NCI-H1048 (cell line): ENCODE data around the gene RAB17.
"Not testable (repeated sequence)": the region's sequence is repeated elsewhere in the genome, so short reads cannot be mapped to it uniquely, and the experiment has no call there.

ENCODE experiments used
- DNase-seq: peaks from one replicate; lab custom pipeline; 2025; lab: John Stamatoyannopoulos, UW

The RAB17 gene

DNA sequence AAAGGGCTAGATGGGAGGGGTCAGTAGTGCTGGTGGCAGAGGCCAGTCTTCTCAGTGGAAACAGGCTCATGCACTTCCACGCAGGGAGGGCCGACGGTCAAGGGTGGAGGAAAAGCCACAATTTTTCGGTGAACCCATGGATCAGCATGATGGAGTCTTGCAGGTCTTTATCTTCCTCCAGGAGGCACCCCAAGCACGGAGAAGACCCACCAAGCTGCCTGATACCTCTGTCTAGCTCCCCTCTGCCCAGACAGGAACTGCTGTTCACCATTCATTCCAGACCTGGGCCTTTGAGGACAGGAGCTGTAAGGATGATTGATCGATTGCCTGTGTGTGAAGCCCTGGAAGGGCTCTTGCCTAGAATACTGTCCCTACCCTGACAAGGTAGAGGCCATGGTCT lies 34.0 kb upstream of the RAB17 start:
- no peak for DNase-seq

DNA sequence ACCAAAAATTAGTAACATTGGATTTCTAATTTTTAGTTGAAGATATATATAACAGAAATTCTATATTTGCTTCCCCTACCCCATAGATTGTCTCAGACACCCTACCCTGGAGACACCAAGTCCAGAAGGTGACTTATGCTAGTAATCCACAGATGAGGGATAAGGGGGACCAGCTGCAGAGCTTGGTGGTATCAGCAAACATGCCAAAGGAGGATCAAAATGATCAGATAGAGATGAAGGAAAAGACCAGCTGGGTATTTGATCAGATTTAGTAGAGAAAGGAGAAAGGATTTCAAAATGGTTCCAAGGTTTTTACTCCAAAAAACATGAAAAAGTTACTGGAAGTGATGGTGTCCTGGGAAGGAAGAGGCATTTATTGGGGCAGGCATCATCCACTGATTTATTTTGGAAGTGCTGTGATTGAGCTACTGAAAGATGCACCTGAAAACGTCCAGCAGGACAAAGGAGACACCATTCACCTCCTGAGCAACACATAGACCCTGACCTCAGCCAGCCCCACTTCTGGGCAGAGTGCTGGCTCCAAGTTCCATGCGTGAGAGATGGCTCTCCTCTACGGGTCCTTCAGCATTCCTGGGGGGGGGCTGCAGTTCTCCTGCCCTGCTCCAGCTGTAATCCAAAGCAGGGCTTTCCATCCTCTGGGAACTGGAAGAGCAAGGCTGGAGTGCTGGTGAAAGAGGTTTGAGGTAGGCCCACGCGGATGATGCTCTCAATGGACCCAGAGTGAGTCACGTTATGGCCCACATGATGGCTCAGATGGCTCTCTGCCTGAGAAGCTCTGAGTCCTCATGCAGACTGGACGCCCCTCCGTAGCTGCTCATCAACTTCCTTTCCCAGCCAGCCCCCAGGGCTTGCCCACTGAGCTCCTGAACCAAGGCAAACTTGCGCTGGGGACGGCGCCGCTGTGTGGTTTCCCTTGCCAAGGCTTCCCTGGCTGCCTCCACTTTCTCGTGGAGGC lies 33.2 kb upstream of the RAB17 start:
- no peak for DNase-seq

DNA sequence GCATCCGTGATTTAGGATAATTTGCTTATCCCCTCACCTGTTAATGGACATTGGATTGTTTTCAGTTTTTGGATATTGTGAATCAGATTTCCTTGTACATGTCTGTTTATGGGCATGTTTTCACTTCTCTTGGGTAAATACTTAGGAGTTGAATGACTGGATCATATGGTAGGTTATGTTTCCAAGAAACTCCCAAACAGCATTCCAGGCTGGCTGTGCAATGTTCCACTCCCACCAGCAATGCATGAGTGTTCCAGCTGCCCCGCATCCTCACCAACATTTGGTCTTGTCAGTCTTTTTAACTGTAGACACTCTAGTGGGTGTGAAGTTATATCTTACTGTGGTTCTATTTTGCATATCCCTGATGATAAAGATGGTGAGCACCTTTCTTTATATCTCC lies 27.9 kb upstream of the RAB17 start:
- DNase-seq: no peak

DNA sequence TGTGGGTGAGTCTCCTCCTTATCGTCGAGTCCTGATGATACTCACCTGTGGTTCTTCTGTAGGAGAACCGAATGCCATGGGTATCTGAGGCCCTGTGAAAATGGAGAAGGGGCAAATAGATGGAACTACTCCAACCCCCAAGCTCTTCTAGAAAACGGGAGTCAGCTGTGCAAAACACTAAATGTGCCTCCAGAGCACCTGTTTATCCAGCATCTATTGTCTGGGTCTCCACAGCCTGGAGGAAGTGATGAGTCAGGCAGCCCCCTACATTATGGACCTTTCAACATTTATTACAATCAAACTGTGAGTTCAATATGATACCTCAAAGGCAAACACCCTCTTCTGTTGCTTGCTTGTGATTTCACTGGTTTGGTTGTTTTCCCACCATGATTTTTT lies 27.1 kb upstream of the RAB17 start:
- DNase-seq: no peak

DNA sequence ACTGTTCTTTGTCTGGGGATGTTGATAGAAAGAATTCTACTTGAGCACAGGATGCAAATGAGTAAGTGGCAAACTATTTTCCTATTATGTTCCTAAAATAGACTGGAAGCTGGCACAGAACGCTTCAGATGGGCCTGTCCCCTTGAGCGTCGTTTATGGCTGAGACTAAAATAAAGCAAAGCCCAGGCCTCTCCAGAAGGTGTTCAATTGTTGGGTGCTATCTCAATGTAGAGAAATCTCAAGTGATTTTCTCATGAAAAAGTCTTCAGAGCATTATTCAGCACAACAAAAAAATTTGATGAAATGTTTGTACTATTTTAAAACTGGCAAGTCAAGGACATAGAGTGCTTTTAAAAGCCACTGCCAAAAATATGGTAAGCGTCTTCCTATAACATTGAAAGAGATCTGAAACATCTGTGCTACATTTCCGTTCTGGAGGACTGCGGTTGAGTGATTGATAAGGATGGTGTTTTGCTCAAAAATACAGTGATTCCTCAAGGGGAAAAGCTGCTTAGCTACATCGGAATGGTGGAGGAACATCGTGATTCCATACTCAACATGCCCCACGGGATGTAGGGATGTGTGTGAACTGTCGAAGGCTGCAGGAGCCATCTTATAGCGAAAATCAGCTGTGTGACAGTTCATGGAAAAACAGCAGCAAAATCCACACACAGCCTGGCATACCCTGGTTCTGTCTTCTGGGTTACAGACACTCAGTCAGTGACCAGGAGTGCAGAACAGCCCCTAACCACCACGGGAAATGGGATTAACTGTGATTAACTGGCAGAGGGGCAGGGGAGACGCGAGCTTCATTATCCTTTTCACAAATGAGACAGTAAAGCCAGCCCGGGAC lies 26.4 kb upstream of the RAB17 start:
- DNase-seq: no peak

DNA sequence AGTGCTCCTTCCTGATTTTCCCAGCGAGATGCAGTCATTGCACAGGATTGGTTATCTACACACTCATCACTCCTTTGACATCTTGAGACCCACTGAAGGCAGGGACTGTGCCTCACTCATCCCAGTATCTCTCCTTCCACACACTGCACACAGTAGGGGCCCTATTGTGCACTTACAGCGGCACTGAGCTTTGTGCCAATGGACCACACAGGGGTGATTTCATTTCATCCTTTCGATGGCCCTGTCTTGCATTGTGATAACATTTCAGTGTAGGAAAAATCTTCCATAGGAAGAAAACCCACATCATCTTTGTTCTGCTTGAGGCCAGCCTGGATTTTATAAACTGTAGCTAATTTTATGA lies 25.8 kb upstream of the RAB17 start:
- no peak for DNase-seq

DNA sequence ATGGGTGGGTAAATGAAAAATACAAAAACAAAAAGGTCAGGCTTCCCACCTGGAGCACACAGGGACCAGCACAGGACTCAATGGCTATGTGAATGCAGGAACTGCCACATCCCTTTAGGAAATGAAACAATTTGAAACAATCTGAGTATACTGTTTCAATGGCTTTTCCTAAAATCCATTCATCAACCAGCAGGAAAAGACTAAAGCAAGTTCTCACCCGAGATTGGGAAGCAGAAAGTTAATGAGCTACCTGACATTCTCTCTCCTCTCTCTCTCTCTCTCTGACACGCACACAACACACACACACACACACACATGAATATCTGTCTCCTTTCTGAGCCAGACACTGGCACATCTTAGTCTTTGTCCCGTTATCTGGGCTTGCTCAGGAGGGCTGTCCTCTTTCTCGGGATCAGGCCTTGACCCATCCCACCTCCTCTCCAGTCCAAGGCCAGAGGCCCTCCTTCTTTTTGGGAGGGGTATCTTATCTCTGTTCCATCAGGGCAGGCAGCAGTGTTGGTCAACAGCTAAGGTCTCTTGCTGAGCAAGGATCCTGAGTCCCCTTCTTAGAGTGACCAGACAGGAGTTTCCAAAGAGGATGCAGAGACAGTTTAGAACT lies 25.2 kb upstream of the RAB17 start:
- DNase-seq: no peak

DNA sequence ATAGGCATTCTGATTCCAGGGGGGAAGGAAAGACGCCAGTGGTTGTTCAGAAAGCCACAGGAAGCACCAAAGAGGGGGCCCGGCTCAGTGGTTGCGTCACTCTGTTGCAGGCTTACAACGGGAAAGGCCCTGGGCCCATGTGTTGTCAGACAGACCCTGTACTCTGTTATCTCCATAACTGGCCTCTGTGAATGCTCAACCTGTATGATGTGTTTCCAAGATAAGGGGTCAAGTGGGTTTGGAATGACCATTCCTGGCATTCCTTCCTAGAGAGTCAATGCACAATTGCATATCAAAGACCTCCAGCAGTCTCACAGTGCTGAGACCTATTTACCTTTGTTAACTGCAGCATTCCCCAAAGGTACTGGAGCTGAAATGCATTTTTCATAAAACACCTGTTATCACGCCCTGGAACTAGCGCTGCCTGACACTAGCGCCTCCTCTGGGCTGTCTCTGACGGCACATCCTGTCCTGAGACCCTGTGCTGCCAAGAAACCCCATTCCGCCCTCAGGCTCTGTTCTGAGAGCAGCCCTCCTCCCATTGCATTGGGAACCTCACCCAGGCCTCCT lies 23.7 kb upstream of the RAB17 start:
- no peak for DNase-seq

DNA sequence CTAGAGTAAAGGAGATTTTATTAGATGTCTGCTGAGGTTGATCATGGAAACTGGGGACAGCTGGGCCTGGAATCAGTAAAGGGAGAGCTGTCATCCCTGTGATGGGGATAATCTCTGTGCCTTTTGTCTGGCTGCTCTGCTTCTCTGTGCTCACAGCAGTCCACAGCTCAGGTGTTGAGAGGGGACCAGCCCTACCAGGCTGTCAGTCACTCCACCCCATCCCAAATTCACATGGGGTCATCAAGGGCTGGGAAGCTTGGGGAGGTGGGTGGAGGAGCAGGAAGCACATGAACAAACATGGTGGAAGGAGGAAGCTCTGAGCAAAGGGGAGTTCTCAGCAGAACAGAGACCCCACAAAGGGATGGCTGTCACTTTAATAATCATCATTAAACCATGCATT lies 23.1 kb upstream of the RAB17 start:
- DNase-seq: no peak

DNA sequence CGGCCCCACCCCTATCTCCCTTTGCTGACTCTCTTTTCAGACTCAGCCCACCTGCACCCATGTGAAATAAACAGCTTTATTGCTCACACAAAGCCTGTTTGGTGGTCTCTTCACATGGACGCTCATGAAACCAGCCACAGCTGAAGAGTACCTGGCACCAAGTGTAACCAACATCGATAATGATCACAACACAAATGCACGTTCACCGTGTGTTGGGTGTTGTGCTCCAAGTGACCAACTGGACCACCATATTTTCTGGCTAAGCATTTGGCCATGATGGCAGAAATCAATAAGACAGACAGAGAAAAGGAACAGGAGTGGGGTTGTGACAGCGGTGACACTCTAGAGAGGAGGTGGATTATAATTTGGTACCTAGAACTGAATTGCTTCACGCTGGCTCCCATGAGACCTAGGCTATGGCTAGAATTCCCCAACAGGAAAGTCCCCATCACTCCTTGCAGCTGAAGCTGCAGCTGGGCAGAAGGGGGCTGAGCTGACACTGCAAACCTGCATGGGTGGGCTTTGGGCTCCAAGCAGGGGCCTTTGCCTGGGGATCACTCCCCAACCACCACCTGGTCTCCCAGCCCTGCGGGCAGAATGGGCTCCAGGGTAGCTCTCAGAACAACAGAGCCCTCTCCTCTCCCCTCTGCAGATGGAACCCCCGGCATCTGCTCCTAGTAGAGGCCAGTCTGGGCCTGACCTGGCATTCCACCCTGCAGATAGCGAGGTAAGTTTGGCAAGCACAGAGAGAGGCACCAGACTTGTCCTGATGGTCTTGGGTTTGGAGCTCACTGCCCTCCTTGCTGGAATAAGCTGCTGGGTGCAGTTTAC lies 22.2 kb upstream of the RAB17 start:
- DNase-seq: no peak

DNA sequence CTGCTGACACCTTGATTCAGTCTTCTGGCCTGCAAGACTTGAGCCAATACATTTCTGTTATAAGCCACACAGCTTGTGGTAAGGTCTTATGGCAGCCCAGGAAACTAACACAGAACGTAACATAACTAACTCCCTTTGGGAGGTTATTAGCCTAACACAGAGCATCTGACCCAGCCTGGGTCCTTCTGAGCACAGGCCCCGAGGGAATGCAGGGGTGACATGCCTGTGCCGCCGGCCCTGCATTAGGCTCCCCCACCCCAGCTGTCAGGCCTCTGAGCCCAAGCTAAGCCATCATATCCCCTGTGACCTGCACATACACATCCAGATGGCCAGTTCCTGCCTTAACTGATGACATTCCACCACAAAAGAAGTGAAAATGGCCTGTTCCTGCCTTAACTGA lies 16.0 kb upstream of the RAB17 start:
- DNase-seq: not testable (repeated sequence)

DNA sequence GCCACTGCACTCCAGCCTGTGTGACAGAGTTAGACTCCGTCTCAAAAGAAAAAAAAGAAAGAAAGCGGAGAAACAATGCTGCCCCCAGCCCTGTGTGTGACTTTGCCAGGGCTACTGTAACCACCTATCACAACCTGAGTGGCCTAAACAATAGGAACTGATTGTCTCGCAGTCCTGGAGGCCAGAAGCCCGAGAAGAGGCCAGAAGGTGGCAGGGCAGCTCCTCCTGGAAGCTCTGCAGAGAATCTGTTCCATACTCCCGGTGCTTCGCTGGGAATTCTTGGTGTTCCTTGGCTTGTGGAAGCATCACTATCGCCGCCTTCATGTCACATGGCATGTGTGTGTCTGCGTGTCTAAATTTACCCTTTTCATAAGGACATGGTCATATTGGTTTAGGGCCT lies 14.4 kb upstream of the RAB17 start:
- DNase-seq: no peak

DNA sequence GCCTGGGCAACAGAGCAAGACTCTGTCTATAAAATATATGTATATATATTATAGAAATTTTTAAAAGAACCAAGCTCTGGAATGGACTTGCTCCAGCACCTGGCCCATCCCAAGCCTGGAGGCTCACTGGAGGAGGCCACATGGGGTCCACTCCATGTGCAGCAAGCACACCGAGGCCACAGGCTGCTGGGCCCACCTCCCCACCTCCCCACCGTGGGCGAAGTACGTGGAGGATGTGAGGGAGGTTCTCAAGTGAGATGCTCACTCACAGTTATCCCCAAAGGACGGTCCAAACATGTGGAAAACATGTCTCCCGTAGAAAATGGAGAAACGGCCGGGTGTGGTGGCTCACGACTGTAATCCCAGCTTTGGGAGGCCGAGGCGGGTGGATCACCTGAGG lies 13.9 kb upstream of the RAB17 start:
- DNase-seq: no peak

DNA sequence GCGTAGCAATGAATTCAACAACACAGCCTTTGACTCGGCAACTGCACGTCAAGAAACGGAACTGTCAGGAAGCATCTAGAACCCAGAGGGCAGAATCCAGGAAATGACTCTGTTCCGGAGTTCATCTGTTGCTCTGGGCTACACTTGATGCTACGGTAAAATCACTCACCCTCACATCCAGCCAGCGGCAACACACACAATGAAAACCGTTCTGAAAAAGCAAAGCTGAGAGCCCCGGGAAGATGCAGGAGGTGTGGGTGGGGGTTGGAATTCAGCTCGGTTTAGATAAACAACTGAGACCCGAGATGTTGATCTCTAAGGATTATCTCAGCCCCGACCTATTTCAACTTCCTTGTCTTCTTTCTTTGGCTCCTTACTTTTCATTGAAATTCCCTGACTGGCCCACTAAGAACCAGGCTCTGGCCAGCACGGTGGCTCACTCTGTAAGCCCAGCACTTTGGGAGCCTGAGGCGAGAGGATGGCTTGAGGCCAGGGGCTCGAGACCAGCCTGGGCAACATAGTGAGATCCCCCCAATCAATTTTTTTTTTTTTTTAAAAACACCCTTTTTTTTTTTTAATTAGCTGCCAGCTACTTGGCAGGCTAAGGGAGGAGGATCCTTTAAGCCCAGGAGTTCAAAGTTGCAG lies 13.3 kb upstream of the RAB17 start:
- DNase-seq: no peak

DNA sequence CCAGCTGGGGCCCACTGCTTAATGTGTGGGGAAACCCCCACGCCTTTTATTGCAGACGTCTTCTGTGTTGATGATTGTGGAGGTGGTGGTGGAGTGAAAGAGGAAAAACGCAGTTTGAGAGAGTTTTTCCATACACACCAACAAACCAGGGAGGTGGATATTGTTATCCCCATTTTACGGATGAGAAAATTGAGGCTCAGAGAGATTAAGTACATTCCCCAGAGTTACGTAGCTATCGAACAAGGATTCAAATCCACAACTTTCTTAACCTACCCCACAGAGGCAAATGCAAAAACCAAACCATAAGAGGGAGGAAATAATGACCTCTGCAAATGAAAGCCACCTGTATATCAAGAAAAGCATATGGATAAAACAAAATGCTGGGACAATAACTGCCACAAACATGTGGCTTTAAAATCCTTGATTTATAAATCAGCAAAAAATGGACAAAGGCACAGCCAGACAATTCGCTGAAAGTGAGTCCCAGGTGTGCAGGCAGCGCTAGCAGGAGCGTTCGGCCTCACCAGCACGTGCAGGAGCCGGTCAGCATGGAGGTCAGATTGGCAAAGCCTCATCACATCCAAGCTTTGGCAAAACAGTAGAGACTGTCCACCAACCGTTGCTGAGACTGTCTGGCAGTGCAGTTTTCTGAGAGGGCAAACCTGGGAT lies 12.6 kb upstream of the RAB17 start:
- no peak for DNase-seq

DNA sequence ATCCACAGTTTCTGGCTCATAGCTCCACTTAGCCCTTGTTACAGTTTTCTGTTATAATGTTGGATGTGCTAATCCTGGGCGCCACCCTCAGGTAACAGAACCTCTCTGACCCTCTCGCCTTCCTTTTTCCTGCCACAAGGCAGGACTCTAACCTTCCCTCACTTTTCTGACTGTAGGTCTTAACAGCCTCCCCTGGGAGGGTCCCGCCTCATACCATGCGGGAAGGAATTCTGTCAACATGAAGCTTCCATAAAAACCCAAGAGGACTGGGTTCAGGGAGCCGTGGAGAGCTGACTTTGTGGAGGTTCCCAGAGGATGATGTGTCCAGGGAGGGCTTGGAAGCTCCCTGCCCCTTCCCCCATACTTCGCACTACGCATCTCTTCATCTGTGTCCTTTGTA lies 11.9 kb upstream of the RAB17 start:
- no peak for DNase-seq

DNA sequence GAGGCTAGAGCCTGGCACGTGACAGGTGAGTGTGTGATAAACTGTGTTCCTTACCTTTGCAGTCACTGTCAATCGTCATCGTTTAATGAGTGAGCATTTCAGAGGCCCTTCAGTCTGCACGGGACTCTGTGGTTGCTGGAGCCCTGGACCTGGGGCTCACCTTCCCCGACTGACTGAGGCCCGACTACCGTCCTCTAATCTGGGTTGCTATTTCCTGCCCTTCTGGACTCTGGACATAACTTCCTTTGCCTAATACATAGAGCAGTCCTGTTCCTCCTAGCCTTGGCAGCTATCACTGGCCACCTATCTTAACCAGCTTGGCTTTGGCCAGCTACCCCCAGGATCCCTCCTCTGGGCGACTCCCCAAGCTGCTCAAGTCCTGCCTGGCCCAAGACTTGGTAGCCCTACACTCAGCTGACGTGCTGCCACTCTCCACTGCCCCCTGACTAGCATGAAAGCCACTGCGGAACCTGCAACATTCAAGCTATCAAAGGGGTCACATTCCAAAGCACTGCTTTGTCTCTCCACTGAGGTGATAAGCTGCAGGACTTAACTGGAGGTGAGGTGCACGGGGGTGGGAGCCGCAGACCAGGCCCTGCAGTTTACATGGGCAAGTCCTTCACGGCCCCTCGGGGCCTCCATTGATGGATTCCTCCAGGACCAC lies 11.1 kb upstream of the RAB17 start:
- no peak for DNase-seq

DNA sequence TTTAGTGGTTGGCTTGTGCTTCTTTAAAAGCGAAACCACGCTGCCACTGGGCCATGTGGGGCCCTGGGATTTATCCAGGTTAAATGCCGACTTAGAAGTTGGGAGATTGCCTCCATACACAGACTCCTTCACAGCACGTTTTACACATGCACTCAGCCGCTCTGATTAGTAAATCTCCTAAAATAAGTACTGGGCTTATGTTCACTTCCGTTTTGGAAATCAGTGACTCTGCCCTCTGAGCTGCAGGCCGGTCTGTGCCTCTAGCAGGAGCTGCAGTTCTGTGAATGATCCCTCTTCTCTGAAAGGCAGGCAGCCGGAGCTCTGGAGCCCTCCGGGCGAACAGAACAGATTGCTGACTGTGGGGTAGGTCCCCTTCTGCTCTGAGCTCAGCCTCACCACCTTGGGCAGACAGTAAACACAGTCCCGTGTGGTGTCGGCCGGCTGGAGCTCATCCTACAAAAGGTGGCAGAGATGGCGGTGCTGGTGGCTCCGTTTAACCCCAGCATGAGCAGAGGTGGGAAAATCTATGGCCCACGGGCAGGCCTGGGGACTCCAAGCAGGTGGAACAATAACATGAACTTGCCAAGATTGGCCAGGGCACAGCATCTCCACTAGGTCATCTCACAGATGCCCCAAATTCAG lies 9.8 kb upstream of the RAB17 start:
- DNase-seq: no peak

DNA sequence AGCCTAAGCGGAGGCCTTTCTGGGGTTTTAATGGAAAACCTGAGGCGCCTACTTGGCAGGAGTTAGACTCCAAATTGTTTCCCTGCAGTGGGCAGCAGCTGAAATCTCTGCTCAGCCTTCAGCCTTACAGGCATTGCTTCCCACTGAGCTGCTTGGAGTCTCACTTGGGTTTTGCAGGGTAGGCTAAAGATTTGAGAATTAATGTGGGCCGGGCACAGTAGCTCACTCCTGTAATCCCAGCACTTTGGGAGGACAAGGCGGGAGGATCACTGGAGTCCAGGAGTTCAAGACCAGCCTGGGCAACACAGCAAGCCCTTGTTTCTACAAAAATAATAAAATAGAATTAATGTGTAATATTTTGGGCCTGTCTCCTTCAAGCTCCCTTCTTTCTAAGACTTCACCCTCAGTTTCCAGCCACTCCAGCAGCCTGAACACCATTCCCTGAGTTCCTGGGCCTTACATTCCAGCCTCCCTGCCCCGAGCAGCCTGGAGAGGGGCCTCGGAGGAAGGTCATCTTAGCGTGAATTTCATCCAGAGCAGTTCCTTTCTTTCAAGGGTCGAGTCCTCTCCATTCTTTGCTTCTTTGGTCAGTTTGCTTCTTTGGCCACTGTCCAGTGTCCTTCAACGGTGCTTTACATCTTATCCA lies 9.1 kb upstream of the RAB17 start:
- DNase-seq: no peak
